HG03442 (cell line): Measurements from ENCODE around the gene NPAS3.

ENCODE experiments used
- ATAC-seq: cut with Tn5 transposase; IDR thresholded peaks from one replicate; pipeline ENCODE4 v1.9.1; 2021; ENCODE audit warnings: mild to moderate bottlenecking, moderate library complexity; ENCODE audit not compliant: unreplicated experiment

Gene NPAS3

GRCh38 chr14:33009673-33010072 is 71.0 kb downstream of the NPAS3 start:
- ATAC-seq: no peak

- ATAC-seq: no peak
Observed at GRCh38 chr14:33010495-33010894, 71.8 kb downstream of the NPAS3 start.

DNA sequence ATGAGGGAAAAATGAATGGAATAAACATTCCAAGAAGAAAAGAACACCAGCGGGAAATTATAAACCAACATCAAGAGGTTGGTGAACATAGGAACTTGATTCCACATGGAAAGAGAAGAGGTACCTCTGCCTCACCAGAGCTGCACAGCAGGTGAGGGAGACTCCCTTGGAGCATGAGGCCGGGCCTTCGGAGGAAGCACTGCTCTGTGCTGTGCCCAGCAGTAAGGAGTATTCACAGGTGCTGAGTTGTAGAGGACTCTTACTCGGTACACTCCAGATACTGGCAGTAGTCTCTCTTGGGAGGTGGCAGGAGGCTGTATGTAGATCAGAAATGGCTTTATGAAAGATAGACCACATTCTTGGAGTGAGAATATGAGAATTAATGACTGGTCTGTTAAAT is 76.0 kb downstream of the NPAS3 start:
- ATAC-seq: no peak

DNA sequence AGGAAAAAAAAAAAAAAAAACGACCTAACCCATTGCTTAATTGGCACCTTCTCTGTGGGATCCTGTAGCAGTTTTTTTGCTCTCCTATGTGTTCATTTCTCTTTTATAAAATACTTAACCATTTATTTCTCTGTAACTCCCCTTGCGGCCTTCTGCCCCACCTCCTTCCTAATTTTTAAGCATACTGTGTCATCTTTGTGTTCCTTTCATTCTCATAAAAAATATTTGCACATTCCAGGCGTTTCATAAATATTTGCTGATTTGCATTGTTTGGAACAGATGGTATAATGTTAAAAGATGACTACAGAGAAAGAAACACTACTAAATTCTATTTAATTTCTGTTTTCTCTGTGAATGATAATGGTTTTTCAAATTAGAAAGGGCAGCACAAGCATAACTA is 77.9 kb downstream of the NPAS3 start:
- no peak for ATAC-seq

GRCh38 chr14:33017016-33017415 is 78.3 kb downstream of the NPAS3 start:
- no peak for ATAC-seq

DNA sequence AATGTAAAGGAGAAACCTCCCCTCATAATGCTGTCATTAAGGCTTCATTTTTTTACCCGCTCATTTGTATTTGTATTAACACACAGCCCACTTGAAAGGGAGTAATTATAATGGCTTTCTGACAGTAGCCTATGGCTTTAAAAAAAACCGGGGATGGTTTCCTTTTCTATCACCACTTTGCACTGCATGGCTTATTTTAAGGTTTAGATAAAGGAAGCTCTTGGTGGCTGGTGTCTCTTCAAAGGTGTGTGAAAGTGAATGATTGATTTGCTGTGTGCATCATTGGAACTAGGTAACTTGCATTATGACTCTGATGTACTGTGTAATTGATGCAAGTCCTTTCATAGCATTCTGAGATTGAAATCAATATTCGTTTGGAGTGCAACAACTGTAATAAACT is 80.7 kb downstream of the NPAS3 start:
- ATAC-seq: no peak

DNA sequence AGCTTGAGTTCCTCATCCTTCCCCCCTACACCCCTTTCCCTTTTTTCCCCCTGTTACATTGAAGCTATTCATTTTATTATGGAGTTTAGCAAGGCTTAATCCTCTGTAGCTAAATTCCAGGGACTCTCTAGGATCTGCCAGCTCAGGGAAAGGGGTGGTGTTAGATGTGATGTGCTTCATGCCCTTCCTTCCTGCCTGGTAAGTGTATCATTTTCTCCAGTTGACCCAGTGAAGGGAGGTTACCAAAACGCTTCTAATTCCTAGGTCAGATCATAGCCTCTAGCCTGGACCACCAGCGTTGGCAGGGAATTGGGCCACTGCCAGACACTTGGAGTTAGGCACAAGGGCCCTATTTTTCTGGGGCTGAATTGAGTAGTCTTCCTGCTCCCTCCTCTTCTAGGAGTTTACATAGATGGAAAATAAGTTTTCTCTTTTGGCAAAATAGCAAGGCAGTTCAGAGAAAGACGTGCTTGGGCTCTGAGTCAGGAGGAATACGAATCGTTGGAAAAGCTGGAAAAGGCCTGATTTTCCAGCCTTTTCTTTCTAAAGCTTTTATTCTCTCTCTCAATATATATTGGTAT is 88.3 kb downstream of the NPAS3 start:
- ATAC-seq: no peak

- ATAC-seq: no peak
Observed at GRCh38 chr14:33029511-33029910, 90.8 kb downstream of the NPAS3 start.

GRCh38 chr14:33030386-33030785 is 91.7 kb downstream of the NPAS3 start:
- no peak for ATAC-seq

DNA sequence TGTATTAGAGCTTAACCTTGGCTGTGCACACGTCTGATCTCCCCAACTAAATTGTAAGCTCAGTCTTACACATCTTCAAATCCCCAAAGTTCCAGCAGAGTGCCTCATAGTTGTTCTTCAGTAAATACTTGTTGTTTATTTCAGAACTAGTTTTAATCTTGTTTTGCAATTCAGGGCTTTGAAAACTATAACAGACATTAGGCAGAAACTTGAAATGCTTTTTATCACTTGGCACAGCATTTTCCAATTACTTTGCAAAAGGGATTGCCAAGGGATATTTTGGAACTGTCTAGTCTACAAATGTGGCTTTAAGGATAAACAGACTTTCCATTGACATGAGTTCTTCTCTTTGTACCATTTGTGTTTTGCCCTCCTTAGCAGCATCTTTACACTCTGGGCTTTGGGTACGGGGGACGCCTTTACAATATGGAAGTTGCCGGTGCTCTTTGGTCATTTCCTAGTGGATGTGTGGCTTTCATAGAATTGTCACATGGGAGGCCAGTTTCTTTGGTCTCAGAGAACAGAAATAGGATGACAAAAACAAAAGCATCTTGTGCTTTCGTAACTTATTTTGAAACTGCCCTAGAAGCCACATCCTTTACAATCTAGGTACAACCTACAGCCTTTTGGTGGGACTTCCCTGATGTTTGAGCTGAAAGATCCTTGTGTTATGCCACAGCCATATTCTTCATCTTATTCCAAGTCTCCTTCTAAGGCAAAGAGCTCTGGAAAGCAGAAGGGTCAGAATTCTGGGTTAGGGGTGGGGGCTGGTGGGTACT is 96.9 kb downstream of the NPAS3 start:
- ATAC-seq: no peak

- no peak for ATAC-seq
Observed at GRCh38 chr14:33039311-33039710, 100.6 kb downstream of the NPAS3 start.

GRCh38 chr14:33040372-33041140 is 101.9 kb downstream of the NPAS3 start:
- peak; percentile 58 for ATAC-seq

- ATAC-seq: no peak
Observed at GRCh38 chr14:33042591-33042990, 103.9 kb downstream of the NPAS3 start.

DNA sequence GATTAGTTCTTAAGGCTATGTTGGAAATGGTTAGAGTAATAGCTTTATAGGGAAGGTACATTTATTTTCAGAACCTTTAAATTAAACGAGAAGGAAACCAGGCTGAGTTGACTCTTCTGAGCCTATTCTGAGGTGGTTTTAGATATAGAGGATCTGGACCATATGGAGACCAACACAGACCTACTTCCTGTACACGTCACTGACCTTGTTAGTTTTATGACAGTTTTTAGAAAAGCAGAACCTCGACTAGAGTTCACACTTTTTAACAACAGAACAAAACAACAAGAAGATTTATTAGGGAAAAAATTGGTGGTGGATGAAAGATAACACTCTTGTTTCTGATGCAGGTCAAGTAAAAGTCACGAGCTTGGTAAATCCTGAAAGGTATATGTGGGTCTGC is 107.1 kb downstream of the NPAS3 start:
- no peak for ATAC-seq

- ATAC-seq: no peak
Observed at GRCh38 chr14:33052943-33053342, 114.3 kb downstream of the NPAS3 start.

DNA sequence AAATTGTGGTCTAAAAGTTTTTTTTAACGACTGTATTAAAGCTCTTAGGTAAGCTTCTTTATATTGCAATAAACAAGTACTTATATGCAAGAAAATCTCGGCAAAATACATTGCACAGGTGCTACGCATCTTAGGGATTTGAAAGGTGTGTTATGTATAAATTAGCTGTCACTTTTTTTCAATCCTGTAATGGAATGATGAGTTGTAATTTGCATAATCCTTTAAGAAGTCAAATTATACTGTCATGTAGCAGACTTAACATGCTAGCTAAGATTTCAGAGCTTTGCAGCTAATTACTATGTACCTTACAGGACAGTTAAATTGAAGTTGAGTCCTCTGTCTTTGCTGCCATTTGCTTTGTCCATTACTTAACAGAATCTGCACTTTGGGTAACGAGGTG is 117.5 kb downstream of the NPAS3 start:
- no peak for ATAC-seq

GRCh38 chr14:33057585-33057984 is 118.9 kb downstream of the NPAS3 start:
- no peak for ATAC-seq

DNA sequence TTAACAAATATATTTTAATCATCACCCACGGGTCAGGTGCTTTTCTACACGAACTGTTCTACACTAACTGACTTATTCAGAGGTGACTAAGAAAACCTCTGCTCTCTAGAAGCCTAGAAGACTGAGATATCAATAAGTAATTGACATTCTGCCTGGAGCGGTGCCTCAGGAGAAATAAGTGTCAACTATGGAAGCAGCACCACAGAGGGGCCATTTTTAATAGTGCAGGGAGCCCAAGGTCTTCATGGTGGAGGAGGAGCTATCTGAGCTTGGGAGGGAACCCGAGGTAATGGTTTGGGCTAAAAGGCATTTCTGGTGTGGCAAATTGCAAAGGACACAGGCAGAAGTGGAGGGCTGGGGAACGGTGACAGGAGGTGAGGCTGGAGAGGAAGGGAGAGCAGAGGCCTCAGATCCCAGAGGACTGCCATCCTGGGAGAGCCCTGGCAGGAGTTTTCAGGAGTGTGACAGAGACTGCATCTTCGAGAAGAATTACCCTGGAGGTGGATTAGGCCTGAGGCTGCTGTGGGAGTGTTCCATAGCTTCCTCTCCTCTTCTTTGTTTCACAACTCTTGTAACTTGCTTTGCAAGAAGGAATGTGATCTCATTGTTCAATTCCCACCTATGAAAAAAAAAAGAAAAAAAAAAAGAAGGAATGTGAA is 123.1 kb downstream of the NPAS3 start:
- ATAC-seq: no peak

DNA sequence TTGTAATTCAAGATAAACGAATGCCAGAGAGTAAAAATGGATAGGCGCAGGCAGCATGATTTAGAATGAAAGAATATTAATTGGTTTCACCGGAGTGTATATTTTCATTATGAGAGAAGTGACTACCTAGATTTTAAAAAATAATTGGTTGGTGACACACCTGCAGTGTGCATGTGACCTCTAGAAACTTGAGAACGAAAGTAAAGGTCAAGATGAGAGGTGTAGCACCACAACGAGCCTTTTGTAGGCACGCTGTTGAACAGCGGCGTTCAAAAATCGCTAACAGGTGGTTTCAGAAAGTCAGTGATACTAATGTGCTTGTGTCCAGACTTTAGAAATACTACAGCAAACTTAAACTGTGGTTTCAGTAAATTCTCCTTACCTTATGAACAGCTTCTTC is 123.8 kb downstream of the NPAS3 start:
- no peak for ATAC-seq

DNA sequence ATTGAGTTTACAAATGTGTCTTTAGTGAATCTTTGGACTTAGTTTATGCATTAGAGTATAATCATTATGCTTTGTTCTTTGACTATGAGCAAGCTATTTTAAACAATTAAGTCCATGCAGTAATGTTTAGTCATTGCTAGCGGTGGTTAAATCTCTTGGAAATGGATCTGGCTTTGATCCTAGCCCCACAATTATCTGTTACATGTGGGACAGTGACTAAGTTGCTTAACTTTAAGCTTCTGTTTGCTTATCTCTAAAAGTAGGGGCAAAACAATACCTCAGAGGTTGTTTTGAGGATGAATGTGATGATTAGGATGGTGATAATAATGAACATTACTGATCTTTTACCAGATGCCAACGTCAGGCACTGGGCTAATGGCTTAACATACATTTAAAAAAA is 124.2 kb downstream of the NPAS3 start:
- no peak for ATAC-seq

- ATAC-seq: no peak
Observed at GRCh38 chr14:33063521-33063920, 124.8 kb downstream of the NPAS3 start.

- ATAC-seq: no peak
Observed at GRCh38 chr14:33065634-33066033, 127.0 kb downstream of the NPAS3 start.
